Progenitor cell of endocrine pancreas (in vitro differentiated cells): ENCODE data around the gene ACOT7. TPM values are rescaled to one million over a fixed set of nuclear protein-coding genes. Genes with fewer than 3 reads are reported as not detected.

Experiments used
- DNase-seq: peaks from one replicate; pipeline ENCODE4 v3.0.0; 2021; ENCODE audit warnings: low spot score; ENCODE audit not compliant: unreplicated experiment
- H3K27ac Mint-ChIP-seq: 2 replicates; pipeline ENCODE4 v1.8.0; 2021; ENCODE audit warnings: mild to moderate bottlenecking, moderate library complexity, mixed read lengths
- H3K27me3 Mint-ChIP-seq: 2 replicates; pipeline ENCODE4 v1.8.0; 2021; ENCODE audit warnings: mixed read lengths
- H3K36me3 Mint-ChIP-seq: 2 replicates; pipeline ENCODE4 v1.8.0; 2022; ENCODE audit warnings: mixed read lengths; ENCODE audit not compliant: insufficient read depth
- H3K4me1 Mint-ChIP-seq: 2 replicates; pipeline ENCODE4 v1.8.0; 2021; ENCODE audit warnings: low read depth, mixed read lengths
- H3K4me3 Mint-ChIP-seq: 2 replicates; pipeline ENCODE4 v1.8.0; 2021; ENCODE audit warnings: low read depth, mild to moderate bottlenecking, moderate library complexity, mixed read lengths
- H3K9me3 Mint-ChIP-seq: 2 replicates; pipeline ENCODE4 v1.8.0; 2021; ENCODE audit warnings: low read depth, mixed read lengths
- CTCF ChIP-seq: fragments of 200-600 bp; sonication (generic); IDR thresholded peaks from one replicate; pipeline ENCODE4 v1.5.0; 2021; ENCODE audit warnings: antibody characterized with exemption, mild to moderate bottlenecking; ENCODE audit not compliant: unreplicated experiment
- total RNA-seq: library from RNA; stranded (reverse); gene quantifications from 2 replicates; pipeline ENCODE4 v1.2.1, GENCODE V29; 2021

Gene ACOT7
- total RNA-seq, 1 donor from 2014 or later, result 30.2 TPM

GRCh38 chr1:6409733-6410132, 16.2 kb upstream of the ACOT7 start:
- Mint-ChIP-seq H3K4me1 (peaks cover 4% of the 10 kb centered on the region), H3K9me3 (no peaks in the 10 kb centered on the region), H3K27me3 (peaks cover 43% of the 10 kb centered on the region), H3K4me3 (no peak overlapping the region), H3K36me3 (no peaks in the 10 kb centered on the region), H3K27ac (no peak overlapping the region)
- DNase-seq, result no peak
- TF ChIP-seq CTCF, result no peak

GRCh38 chr1:6409053-6409452, 15.5 kb upstream of the ACOT7 start:
- Mint-ChIP-seq H3K9me3 (no peaks in the 10 kb centered on the region), H3K36me3 (no peaks in the 10 kb centered on the region), H3K27ac (no peak overlapping the region), H3K4me1 (peaks cover 1% of the 10 kb centered on the region), H3K27me3 (peaks cover 40% of the 10 kb centered on the region), H3K4me3 (no peak overlapping the region)
- DNase-seq, result no peak
- TF ChIP-seq CTCF, result no peak

GRCh38 chr1:6408023-6408422, 14.5 kb upstream of the ACOT7 start:
- peaks cover 1% of the 10 kb centered on the region for H3K4me1 Mint-ChIP-seq
- DNase-seq, result no peak
- TF ChIP-seq CTCF, result no peak
- H3K27me3 Mint-ChIP-seq, result peaks cover 42% of the 10 kb centered on the region
- no peak overlapping the region for H3K4me3 Mint-ChIP-seq
- H3K36me3 Mint-ChIP-seq, result no peaks in the 10 kb centered on the region
- no peak overlapping the region for H3K27ac Mint-ChIP-seq
- no peaks in the 10 kb centered on the region for H3K9me3 Mint-ChIP-seq

- H3K27ac Mint-ChIP-seq, result no peak overlapping the region
- H3K36me3 Mint-ChIP-seq, result no peaks in the 10 kb centered on the region
- no peaks in the 10 kb centered on the region for H3K4me1 Mint-ChIP-seq
- no peak for DNase-seq
- H3K9me3 Mint-ChIP-seq, result no peaks in the 10 kb centered on the region
- H3K4me3 Mint-ChIP-seq, result no peak overlapping the region
- no peak for TF ChIP-seq CTCF
- peaks cover 52% of the 10 kb centered on the region for H3K27me3 Mint-ChIP-seq
These were observed 8.1 kb upstream of the ACOT7 start for GRCh38 chr1:6401673-6402072.

GRCh38 chr1:6399294-6399693, 5.7 kb upstream of the ACOT7 start:
- TF ChIP-seq CTCF, result no peak

More at GRCh38 chr1:6399294-6399693, 5.7 kb upstream of the ACOT7 start:
- no peak overlapping the region for H3K4me3 Mint-ChIP-seq
- H3K27me3 Mint-ChIP-seq, result peaks cover 41% of the 10 kb centered on the region
- DNase-seq, result no peak
- peaks cover under 1% of the 10 kb centered on the region for H3K4me1 Mint-ChIP-seq
- H3K36me3 Mint-ChIP-seq, result no peaks in the 10 kb centered on the region
- H3K9me3 Mint-ChIP-seq, result no peaks in the 10 kb centered on the region
- H3K27ac Mint-ChIP-seq, result no peak overlapping the region
